K562 (cell line): ENCODE data around the gene CAPN7. TPM values are rescaled to one million over a fixed set of nuclear protein-coding genes. Genes with fewer than 3 reads are reported as not detected.
A peak's percentile ranks its signal among the peaks of the same experiment; 100 is the strongest.

ENCODE experiments used
- ARID3B ChIP-seq: fragments of 250-450 bp; sonication (Bioruptor Pico); IDR thresholded peaks from 2 replicates; pipeline ENCODE4 v1.4.0; 2020; ENCODE audit warnings: borderline replicate concordance
- BCLAF1 ChIP-seq, 2 experiments: fragments of 450-650 bp in 1 of 2; IDR thresholded peaks; 2 replicates each; pipeline ENCODE4 v1.6.1; 2011 to 2017; ENCODE audit warnings: low read depth in 2 of 2, antibody characterized with exemption in 1 of 2, borderline replicate concordance in 1 of 2, low read length in 1 of 2, mild to moderate bottlenecking in 1 of 2, mixed read lengths in 1 of 2; ENCODE audit not compliant: control insufficient read depth in 1 of 2
- CREB5 ChIP-seq: fragments of 250-450 bp; sonication (Bioruptor Pico); IDR thresholded peaks from 2 replicates; pipeline ENCODE4 v1.5.0; 2020; ENCODE audit warnings: mild to moderate bottlenecking
- ELK3 ChIP-seq: fragments of 450-650 bp; formaldehyde crosslinking; IDR thresholded peaks from 2 replicates; pipeline ENCODE4 v1.4.0; 2020; ENCODE audit warnings: mild to moderate bottlenecking
- HMGXB4 ChIP-seq: sonication (generic); formaldehyde crosslinking; IDR thresholded peaks from 2 replicates; pipeline ENCODE4 v1.8.1; 2023; ENCODE audit warnings: mild to moderate bottlenecking, missing genetic modification reagents
- MTA3 ChIP-seq: fragments of 450-650 bp; formaldehyde crosslinking; IDR thresholded peaks from 2 replicates; pipeline ENCODE4 v1.6.1; 2017; ENCODE audit warnings: mild to moderate bottlenecking, borderline replicate concordance
- RFX1 ChIP-seq: fragments of 450-650 bp; IDR thresholded peaks from 2 replicates; pipeline ENCODE4 v1.6.1; 2016; ENCODE audit warnings: mild to moderate bottlenecking, moderate library complexity
- SNAPC5 ChIP-seq: fragments of 250-450 bp; sonication (Bioruptor Pico); IDR thresholded peaks from 2 replicates; pipeline ENCODE4 v1.8.0; 2021; ENCODE audit warnings: moderate library complexity, mild to moderate bottlenecking, inconsistent platforms
- STAT6 ChIP-seq: sonication (generic); formaldehyde crosslinking; IDR thresholded peaks from 2 replicates; pipeline ENCODE4 v1.8.1; 2023; ENCODE audit warnings: mild to moderate bottlenecking, missing genetic modification reagents
- ZNF408 ChIP-seq: fragments of 250-450 bp; sonication (Bioruptor Pico); IDR thresholded peaks from 2 replicates; pipeline ENCODE4 v1.4.0; 2020; ENCODE audit warnings: low read depth, mild to moderate bottlenecking, moderate library complexity
- ZNF740 ChIP-seq, 3 experiments: fragments of 200-800 bp in 1 of 3; sonication (Bioruptor generic) in 1 of 3; sonication (generic) in 1 of 3; formaldehyde crosslinking in 1 of 3; IDR thresholded peaks; 2 replicates each; pipeline versions ENCODE4 v1.6.1 to v1.8.0; 2016 to 2022; ENCODE audit warnings: mild to moderate bottlenecking in 2 of 3, missing compliant biosample characterization in 2 of 3, missing genetic modification characterization in 2 of 3, missing genetic modification reagents in 1 of 3
- polyA plus RNA-seq, 8 experiments: library from polyadenylated mRNA; depleted of rRNA in 4 of 8; stranded (reverse) in 5 of 8; unstranded in 3 of 8; fragments of >200 nt; fragmentation: Nextera tagmentation in 2 of 8; fragmentation: Illumina TruSeq in 1 of 8; extraction: Ambion mirVana in 2 of 8; extraction: Trizol in 1 of 8; gene quantifications; 2 replicates each; pipeline versions ENCODE4 v1.2.1 to v1.2.3, GENCODE V29; 2011 to 2014; ENCODE audit warnings: inconsistent platforms in 1 of 8, missing spikeins in 1 of 8
- total RNA-seq, 7 experiments: library from RNA; depleted of rRNA in 6 of 7; stranded (reverse); fragments of >200 nt in 6 of 7; fragmentation: Illumina TruSeq in 2 of 7; extraction: Trizol in 2 of 7; gene quantifications; 2 replicates each; pipeline versions ENCODE4 v1.2.1 to v1.2.3, GENCODE V29; 2011 to 2021; ENCODE audit warnings: low replicate concordance in 1 of 7

Gene CAPN7
- total and polyA plus RNA-seq, 9 of the 15 experiments (the other 6 are each of a cell fraction or from before 2014, with no cell fraction given) = 6.5 to 42.7 (median 32.7) TPM

GRCh38 chr3:15300323-15301078 is 94.5 kb downstream of the CAPN7 start (continued):
- no peak for TF ChIP-seq STAT6 (CRISPR knock-in tag)
- no peak for TF ChIP-seq SNAPC5 (CRISPR knock-in tag)
- TF ChIP-seq ARID3B (CRISPR knock-in tag) = no peak
- TF ChIP-seq ZNF408 = no peak
- no peak for TF ChIP-seq BCLAF1 (IDR thresholded peaks at IDR 0.05; ENCODE audit: borderline replicate concordance in 1 of 2, control insufficient read depth in 1 of 2, low read depth in 2 of 2, low read length in 1 of 2)
- TF ChIP-seq ZNF740 (CRISPR knock-in tag; IDR thresholded peaks at IDR 0.05) = peak; percentile 84
- TF ChIP-seq ZNF740 (tag; IDR thresholded peaks at IDR 0.05) = no peak
- TF ChIP-seq ELK3 (CRISPR knock-in tag) = no peak
- TF ChIP-seq HMGXB4 (CRISPR knock-in tag) = no peak
- TF ChIP-seq MTA3 = no peak
- no peak for TF ChIP-seq RFX1
- no peak for TF ChIP-seq CREB5 (CRISPR knock-in tag)
